DOHH2 (cell line): ENCODE data around the gene TMEM72.

Experiments used
- H3F3A ChIP-seq: fragments of 200-600 bp; sonication (generic), shearing (Covaris generic); 2 replicates; pipeline ENCODE4 v1.6.0; 2016; ENCODE audit warnings: antibody characterized with exemption, mild to moderate bottlenecking; ENCODE audit not compliant: control insufficient read depth, insufficient read depth
- H3K27ac ChIP-seq: fragments of 200-600 bp; sonication (generic); 2 replicates; pipeline ENCODE4 v1.5.1; 2014; ENCODE audit warnings: low read depth, mild to moderate bottlenecking, low read length, moderate library complexity
- H3K27me3 ChIP-seq: fragments of 200-600 bp; sonication (generic); 2 replicates; pipeline ENCODE4 v1.6.1; 2014; ENCODE audit warnings: mild to moderate bottlenecking, low read length, mixed read lengths; ENCODE audit not compliant: control insufficient read depth
- H3K36me3 ChIP-seq: fragments of 200-600 bp; sonication (generic); 2 replicates; pipeline ENCODE4 v1.6.1; 2014; ENCODE audit warnings: mild to moderate bottlenecking, low read length, moderate library complexity, mixed read lengths; ENCODE audit not compliant: control insufficient read depth
- H3K4me1 ChIP-seq: fragments of 200-600 bp; sonication (generic); 2 replicates; pipeline ENCODE4 v1.6.1; 2014; ENCODE audit warnings: mild to moderate bottlenecking, low read length, mixed read lengths; ENCODE audit not compliant: control insufficient read depth
- H3K4me2 ChIP-seq: fragments of 200-600 bp; sonication (generic); 2 replicates; pipeline ENCODE4 v1.6.0; 2014; ENCODE audit warnings: mild to moderate bottlenecking, low read length, moderate library complexity
- H3K4me3 ChIP-seq: fragments of 200-600 bp; sonication (generic); 2 replicates; pipeline ENCODE4 v1.5.1; 2014; ENCODE audit warnings: mild to moderate bottlenecking, low read length, mixed read lengths
- H3K79me2 ChIP-seq: fragments of 200-600 bp; sonication (generic); 2 replicates; pipeline ENCODE4 v1.6.1; 2014; ENCODE audit warnings: mild to moderate bottlenecking, low read length, mixed read lengths; ENCODE audit not compliant: control insufficient read depth
- H3K9me2 ChIP-seq: fragments of 200-600 bp; sonication (generic); replicated peaks from 2 replicates; pipeline ENCODE4 v1.6.1; 2014; ENCODE audit warnings: mild to moderate bottlenecking, low read length, mixed read lengths; ENCODE audit not compliant: control insufficient read depth
- H3K9me3 ChIP-seq: fragments of 200-600 bp; sonication (generic); 2 replicates; pipeline ENCODE4 v1.6.1; 2014; ENCODE audit warnings: antibody characterized with exemption, low read length, mixed read lengths; ENCODE audit not compliant: control insufficient read depth, insufficient read depth
- H4K20me1 ChIP-seq: fragments of 200-600 bp; sonication (generic); 2 replicates; pipeline ENCODE4 v1.6.0; 2014; ENCODE audit warnings: low read depth, mild to moderate bottlenecking, antibody characterized with exemption, low read length, moderate library complexity; ENCODE audit not compliant: control insufficient read depth, insufficient read depth
- CTCF ChIP-seq: fragments of 200-600 bp; sonication (generic); IDR thresholded peaks from one replicate; pipeline ENCODE4 v1.5.1; 2014; ENCODE audit warnings: antibody characterized with exemption, mild to moderate bottlenecking, low read depth, low read length; ENCODE audit not compliant: poor library complexity, severe bottlenecking
- EZH2phosphoT487 ChIP-seq: fragments of 200-600 bp; sonication (generic); IDR thresholded peaks from 2 replicates; pipeline ENCODE4 v1.6.1; 2017; ENCODE audit warnings: borderline replicate concordance, mild to moderate bottlenecking, antibody characterized with exemption, low read length, moderate library complexity, mixed read lengths

The TMEM72 gene

GRCh38 chr10:44969854-44970253 is 58.7 kb downstream of the TMEM72 start:
- Histone ChIP-seq H3K4me1 (peaks cover 58% of the 10 kb centered on the region), H3K79me2 (no peaks in the 10 kb centered on the region), H3F3A (no peaks in the 10 kb centered on the region), H3K36me3 (no peaks in the 10 kb centered on the region), H3K9me2 (no peaks in the 10 kb centered on the region), H3K4me3 (no peak overlapping the region), H3K27me3 (no peaks in the 10 kb centered on the region), H4K20me1 (no peaks in the 10 kb centered on the region), H3K4me2 (no peak overlapping the region), H3K9me3 (no peaks in the 10 kb centered on the region), H3K27ac (no peak overlapping the region)
- TF ChIP-seq CTCF (no peak), EZH2phosphoT487 (no peak)

GRCh38 chr10:44970812-44971395 is 59.8 kb downstream of the TMEM72 start:
- H3F3A ChIP-seq: no peaks in the 10 kb centered on the region
- H3K27me3 ChIP-seq: peaks cover 4% of the 10 kb centered on the region; the same call in 1 of the 2 replicates
- no peaks in the 10 kb centered on the region for H3K9me3 ChIP-seq
- no peak overlapping the region for H3K4me2 ChIP-seq
- H3K27ac ChIP-seq: no peak overlapping the region
- peaks cover 53% of the 10 kb centered on the region for H3K4me1 ChIP-seq
- H4K20me1 ChIP-seq: no peaks in the 10 kb centered on the region
- H3K4me3 ChIP-seq: no peak overlapping the region
- no peak for TF ChIP-seq CTCF
- no peak for TF ChIP-seq EZH2phosphoT487
- H3K36me3 ChIP-seq: no peaks in the 10 kb centered on the region
- H3K9me2 ChIP-seq: no peaks in the 10 kb centered on the region
- H3K79me2 ChIP-seq: no peaks in the 10 kb centered on the region

GRCh38 chr10:44971434-44971833 is 60.3 kb downstream of the TMEM72 start:
- Histone ChIP-seq H3K27ac (no peak overlapping the region), H3K36me3 (no peaks in the 10 kb centered on the region), H3K4me1 (peaks cover 47% of the 10 kb centered on the region), H3F3A (no peaks in the 10 kb centered on the region), H3K79me2 (no peaks in the 10 kb centered on the region), H4K20me1 (no peaks in the 10 kb centered on the region), H3K27me3 (peaks cover 8% of the 10 kb centered on the region), H3K4me3 (no peak overlapping the region), H3K9me3 (no peaks in the 10 kb centered on the region), H3K9me2 (no peaks in the 10 kb centered on the region), H3K4me2 (no peak overlapping the region)
- no peak for TF ChIP-seq CTCF
- TF ChIP-seq EZH2phosphoT487: no peak
